GM04504 (cell line): ENCODE data around the gene GALNT12.

Source experiments
- DNase-seq: peaks from one replicate; pipeline ENCODE4 v3.0.0-alpha.2; 2012; ENCODE audit warnings: low read depth

GALNT12 gene, protein sequence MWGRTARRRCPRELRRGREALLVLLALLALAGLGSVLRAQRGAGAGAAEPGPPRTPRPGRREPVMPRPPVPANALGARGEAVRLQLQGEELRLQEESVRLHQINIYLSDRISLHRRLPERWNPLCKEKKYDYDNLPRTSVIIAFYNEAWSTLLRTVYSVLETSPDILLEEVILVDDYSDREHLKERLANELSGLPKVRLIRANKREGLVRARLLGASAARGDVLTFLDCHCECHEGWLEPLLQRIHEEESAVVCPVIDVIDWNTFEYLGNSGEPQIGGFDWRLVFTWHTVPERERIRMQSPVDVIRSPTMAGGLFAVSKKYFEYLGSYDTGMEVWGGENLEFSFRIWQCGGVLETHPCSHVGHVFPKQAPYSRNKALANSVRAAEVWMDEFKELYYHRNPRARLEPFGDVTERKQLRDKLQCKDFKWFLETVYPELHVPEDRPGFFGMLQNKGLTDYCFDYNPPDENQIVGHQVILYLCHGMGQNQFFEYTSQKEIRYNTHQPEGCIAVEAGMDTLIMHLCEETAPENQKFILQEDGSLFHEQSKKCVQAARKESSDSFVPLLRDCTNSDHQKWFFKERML

DNA sequence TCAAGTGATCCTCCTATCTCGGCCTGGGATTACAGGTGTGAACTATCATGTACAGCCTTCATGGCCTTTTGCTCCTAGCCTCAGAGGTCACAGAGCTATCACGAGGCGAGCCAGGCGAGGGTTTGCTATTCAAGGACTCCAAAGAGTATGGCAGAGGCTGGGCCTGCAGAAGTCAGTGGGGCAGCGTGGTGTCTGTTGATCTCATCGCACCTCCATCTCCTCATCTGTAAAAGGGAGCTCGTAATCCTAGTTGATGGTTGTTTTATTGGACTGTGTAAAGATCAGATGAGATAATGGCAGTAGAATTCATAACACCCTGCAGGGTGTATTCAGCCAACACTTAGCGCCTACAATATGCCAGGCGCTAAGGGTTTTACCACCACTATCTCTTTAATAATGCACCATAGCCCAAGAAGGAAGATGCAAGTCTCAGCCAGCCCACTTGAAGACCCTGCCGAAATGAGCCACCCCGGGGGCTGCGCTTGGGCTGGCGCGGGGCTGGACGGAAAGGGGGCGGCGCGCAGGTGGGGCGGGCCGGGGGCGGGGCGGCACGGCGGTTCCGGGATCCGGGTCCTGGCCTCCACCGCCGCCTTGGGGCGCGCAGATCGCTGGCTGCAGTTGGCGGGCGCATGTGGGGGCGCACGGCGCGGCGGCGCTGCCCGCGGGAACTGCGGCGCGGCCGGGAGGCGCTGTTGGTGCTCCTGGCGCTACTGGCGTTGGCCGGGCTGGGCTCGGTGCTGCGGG, at the start of gene GALNT12:
Gene GALNT12, plus strand, starts transcription at position 601 of the 744 bp plus-strand sequence. Its CDS starts 29 bp downstream, at position 630.
- DNase-seq: no peak

DNA sequence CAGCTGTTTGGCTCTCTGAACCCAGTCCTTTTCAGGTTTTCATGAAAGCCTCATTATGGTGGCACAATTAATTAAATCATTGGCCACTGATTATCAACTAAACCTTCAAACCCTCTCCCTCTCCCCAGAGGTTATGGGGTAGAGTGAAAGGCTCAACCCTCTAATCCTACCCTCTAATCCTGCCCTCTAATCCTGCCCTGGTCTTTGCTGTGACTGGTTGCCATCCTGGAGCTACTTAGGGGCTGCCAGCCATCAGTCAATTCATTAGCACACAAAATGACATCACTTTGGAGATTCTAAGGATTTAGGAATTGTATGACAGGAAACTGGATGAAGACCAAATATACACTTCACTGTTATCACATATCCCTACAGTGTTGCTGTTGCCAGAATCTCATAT, 47.2 kb upstream of the GALNT12 start:
- DNase-seq: no peak

DNA sequence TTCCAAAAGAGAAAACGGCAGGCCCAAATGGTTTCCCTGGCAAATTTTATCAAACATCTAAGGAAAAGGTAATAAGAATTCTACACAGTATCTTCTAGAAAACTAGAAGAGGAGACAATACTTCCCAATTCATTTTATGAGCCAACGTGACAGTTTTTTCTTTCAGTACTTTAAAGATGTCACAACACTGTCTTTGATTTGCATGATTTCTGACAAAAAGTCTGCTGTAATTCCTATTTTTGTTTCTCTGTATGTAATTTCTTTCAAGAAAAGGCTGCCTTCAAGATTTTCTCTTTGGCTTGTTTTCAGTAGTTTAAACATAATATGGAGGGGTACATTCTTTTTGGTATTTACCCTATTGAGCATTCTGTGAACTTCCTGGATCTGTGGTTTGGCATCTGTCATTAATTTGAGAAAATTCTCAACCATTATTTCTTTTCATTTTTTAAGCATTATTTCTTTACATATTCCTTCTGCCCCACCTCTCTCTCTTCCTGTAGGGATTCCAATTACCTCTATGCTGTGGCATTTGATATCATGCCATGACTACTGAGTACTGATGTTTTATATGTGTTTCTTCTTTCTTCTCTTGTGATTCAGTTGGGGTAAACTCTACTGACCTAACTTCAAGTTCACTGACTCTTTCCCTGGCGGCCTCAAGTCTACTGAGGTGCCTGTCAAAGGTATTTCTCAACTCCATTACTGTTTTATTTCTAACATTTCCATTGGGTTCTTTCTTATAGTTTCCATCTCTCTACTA, 43.3 kb upstream of the GALNT12 start:
- no peak for DNase-seq

DNA sequence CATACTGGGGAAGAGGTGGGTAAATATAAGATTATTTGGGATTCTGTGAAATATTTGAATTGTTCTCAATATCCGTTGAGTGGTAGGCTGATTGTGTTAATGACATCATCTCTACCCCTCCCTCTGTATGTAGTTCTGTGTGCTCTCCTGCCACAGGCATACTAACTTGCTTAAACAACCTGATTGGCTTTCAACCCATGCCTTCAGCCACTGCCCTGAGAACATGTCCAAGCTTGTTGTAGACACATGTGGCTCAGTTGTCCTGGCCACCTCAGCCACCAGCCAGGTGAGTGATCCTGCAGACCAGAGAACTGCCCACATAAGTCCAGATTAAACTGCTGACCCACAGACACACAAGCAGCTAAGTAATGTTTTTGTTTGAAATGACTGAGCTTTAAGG, 42.2 kb upstream of the GALNT12 start:
- no peak for DNase-seq

DNA sequence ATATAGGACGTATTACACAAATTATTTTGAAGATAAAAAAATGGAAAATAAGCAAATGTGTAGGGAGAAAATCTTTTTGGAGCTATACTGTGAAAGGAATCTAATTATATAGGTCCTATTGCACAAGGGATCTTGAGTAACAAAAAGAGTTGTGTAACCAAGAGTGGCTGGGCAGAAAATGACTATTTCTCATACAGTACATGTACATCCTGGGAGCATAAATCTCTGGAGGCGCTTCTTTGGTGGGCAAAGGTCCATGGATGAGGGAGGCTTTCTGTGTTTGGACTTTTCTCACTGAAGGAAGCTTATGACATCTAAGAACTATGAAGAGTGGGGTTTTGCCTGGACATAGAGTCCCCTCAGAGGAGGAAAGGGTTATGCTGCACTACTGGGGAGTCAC, 40.9 kb upstream of the GALNT12 start:
- DNase-seq: no peak

DNA sequence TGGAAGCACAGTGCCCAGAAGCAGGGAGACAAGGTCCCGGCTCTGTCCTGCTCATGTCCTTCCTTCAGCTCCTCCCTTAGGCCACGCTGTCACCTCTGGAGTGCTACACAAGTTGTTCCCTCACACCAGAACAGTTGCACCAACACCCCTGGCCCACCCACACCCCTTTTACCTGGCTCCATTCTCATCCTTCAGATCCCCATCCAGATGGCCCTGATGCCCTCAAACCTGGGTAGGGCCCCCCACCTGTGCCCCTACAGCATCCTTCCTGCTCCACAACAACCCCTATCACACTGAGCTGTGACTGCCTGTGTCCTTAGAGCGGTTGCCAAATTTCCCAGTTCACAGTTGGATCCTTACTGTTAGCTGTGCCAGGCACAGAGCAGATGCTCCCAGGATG, 40.3 kb upstream of the GALNT12 start:
- DNase-seq: no peak

DNA sequence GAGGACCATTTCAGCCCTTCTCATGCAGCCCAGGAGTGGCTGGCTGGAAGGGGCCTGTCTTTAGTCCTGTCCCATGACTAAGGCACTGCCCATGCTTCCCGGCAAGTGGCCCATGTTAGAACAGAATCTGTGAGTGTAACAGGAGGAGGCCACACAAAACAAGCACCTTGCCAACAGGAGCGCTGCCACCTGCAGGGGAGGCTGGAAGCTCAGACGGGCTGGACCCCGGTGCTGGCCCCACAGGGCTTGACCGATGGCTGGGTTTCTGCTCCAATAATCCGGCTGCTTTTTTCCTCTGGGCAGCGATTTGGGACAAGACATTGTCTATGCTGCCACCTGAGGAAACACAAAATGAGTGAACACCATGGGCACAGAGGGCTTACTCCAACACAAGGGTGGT, 39.6 kb upstream of the GALNT12 start:
- no peak for DNase-seq

DNA sequence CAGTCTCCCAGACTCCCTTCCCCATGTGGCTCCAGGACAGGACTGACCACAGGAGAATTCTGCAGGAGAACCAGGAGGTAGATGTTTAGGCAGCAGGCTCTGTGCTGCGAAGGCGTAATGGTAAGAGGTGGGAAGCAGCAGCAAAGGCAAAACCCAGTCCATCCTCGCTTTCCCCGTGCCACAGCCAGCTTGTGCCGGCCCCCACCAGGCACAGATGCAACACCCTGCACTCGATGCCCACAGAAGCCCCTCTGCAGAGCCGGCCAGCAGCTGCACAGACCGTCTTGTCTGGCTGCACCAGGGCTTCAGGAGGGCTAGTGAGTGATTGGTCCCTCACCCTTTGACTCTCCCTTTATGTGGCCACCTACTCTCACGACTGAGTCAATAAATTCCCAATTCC, 39.1 kb upstream of the GALNT12 start:
- DNase-seq: no peak

DNA sequence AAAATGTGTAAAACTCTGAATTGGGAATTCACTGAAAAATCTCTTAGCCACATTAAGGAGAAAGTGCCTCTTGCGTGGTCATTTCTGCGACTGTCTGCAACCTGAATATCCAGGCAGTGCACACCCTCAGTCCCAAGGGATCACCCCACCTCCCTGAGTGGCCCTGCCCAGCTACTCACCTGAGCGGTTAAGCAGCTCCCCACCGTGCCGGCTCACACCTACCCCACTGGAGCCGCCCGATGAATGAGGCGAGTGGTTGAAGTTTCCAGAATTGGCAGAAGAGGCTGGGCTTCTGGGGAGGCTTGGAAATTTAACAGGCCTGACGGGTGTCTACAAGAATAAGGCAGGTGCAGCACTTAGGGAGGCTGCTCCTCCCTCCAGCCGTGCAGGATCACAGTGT, 36.8 kb upstream of the GALNT12 start:
- DNase-seq: no peak

DNA sequence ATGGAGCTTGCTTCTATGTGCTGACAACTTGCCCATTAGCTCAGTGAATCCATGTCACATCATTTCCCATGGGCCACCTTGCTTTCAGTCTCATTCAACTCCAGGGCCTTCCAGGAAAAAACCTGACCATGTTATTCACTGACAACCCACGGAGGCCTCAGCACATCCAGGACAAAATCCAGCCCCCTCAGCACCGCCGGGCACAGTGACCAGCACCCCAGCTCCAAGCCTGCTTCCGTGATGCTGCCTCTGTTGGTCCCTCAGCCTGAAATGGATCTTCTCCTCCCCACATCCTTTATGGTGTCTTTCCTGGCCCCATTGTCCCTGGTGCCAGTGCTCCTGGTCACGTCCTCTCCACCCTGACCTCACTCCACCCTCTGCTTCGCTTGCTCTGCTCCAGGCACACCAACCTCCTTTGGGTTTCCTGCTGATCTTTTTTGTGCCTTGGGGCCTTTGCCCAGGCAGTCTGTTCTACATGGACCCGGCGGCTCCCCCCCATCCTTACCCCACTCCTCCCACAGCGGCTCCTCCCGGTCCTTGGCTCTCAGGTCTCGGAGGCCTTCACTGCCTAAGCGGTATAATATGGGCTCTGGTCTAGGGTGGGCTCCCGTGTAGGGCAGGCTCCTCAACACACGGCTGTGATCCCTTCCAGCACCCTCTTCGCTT, 36.1 kb upstream of the GALNT12 start:
- no peak for DNase-seq

DNA sequence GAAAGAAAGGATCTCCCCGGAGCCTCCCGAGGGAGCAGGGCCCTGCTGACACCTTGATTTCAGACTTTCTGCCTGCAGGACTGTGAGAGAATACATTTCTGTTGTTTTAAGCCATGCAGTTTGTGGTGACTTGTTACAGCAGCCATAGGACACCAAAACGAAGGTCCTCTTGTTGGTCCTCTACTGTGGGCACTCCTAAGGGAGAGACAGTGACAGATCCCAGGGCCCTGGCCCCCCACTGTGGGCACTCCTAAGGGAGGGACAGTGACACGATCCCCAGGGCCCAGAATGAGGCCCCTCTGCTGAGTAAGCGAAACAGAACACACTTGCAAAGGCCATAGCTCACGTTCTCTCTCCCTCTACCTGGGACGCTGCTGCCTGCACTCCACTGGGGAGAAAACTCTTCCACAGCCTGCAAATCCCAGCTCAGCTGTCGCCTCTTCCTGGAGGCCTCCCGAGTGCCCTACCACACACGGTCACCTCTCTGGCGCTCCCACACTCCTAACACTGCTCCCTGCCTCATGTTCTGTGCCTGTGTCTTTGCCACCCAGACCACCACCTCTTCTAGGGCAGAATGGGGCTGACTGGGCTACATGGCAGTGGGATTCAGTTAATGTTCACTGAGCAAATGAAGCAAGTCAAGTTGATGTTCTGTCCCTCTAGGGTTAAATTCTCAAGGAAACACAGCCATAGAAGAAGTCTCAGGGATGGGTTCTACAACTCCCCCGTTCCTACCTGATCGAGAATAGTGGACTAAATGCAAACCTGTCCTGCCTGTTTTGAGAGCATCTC, 34.9 kb upstream of the GALNT12 start:
- DNase-seq: no peak

DNA sequence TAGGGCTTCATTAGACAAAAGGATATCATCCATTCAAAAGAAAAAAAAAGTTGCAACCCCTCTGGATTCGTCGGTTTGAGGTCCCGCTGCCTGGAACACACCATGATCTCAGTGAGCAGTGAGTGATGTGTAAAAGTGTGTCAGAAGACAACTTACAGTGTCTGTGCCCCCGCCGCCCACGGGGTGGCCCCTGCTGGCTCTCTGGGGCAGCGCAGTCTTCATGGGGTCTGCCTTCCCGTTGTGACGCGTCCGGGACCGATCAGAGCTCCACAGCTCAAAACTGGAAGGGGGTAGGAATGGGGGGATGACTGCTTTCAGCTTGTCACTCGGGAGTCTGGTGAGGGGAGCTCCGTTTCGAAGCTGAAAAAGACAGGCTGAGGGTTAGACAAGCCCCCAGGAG, 33.7 kb upstream of the GALNT12 start:
- DNase-seq: no peak

DNA sequence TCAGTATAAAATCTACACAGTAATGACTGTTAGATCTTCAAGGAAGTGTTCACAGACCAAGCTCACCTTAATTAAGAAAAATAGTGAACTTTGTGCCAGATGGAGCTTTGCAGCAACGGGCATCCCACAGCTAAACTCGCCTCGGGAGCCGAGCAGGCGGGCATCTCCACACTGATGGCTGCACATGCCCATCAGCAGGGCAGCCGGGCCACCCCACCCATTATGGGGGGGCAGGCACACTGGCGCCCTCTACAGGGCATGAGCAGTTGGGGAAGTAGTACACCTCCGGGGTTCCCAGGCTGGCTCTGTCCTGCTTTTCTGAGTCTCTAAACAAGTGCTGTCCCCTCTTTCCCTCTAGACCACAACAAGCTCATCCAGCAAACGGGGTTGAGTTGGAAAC, 32.7 kb upstream of the GALNT12 start:
- DNase-seq: no peak

DNA sequence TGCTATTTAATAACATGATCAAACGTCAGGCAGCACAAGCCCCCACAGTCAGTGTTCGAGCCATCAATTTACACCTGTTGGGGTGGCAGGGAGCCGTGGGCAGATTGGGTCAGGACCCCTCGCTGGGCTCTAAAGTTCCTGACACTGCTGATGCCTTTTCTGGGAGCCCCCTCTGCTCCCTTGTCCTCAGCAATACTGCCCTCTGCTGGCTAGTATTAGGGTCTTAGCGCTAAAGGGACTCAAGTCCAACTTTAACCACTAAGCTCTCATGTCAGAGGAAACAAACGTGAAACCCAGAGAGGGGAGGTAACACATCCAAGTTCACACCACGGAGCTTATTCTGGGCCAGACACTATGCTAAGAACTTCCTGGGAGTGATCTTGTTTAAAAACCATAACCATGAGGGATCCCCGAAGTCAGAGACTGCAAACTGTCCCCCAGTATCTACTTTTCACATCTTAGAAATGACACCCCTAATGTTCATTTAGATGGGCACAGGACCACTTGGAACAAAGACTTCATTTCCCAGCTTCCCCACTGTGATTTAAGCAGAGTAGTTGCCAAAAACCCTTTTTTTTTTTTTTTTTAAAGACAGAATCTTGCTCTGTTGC, 31.5 kb upstream of the GALNT12 start:
- DNase-seq: no peak

DNA sequence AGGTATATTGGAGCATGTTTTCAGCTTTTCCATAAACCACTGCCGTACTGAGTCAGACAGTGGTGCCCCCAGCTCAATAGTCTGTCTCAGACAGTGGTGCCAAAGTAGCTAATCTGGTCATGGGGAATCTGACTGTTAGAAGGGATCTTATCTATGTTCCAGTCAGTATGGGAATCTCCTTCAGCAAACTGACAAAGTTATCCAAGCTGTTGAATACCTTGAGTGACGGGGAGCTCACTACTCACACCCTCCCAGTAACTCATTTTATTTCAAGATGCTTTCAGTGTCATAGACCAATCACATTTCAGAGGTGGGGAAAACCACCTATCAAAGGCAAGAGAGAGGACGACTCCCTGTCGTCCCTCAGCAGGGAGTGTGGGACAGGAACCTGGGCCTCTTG, 29.9 kb upstream of the GALNT12 start:
- no peak for DNase-seq

DNA sequence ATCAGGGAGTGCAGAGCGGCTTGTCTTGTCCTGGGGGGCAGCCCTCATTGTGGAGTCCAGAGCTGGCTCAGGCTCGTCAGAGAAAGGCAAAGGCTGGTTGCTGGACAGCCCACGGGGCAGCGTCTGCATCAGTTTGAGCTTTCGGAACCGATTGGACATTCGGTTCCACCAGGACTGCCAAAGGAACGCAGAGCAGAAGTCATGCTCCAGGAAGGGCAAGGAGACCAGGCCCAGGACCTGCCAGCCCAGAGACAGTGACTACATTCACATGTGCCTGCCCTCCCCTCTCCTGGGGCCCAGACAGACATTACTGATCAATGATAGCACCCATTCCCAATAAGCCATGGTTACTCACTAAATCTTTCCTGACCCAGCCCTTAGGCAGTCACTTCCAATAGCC, 29.2 kb upstream of the GALNT12 start:
- DNase-seq: no peak

DNA sequence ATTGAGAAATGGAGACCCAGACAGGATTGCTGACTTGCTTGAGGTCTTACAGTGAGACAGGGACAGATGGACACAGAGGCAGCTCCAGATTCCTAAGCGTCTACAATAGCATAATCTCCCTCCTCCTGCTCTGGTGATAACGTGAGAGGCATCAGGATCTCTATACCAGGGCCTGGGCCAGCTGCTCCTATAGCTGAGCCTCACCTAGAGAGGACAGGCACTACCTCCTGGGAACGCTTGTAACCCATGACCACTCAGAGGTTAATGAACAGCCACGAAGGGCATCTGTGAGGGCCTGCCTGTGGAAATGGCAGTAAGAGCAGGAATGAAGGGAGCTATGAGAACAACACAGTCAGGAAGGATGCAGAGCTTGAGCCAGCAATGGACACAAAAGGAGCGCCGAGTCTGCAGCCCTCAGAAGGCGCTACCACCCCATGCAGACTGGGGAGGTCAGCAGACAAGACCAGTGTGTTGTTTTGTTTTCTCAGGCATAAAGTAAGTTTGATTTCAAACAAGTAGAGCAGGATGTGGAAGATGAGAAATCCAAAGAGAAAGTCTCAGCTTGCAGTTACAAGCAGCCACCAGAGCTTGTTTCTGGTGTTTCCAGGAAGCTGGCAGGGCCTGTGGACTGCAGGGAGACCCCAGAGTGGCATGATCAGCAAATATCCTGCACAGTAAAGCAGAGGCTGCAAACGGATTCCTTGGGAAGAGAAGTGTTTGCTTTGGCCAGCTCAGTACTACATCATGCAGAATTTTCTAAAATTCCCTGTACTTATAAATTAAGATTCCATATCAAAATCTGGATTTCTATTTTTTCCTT, 28.5 kb upstream of the GALNT12 start:
- no peak for DNase-seq

DNA sequence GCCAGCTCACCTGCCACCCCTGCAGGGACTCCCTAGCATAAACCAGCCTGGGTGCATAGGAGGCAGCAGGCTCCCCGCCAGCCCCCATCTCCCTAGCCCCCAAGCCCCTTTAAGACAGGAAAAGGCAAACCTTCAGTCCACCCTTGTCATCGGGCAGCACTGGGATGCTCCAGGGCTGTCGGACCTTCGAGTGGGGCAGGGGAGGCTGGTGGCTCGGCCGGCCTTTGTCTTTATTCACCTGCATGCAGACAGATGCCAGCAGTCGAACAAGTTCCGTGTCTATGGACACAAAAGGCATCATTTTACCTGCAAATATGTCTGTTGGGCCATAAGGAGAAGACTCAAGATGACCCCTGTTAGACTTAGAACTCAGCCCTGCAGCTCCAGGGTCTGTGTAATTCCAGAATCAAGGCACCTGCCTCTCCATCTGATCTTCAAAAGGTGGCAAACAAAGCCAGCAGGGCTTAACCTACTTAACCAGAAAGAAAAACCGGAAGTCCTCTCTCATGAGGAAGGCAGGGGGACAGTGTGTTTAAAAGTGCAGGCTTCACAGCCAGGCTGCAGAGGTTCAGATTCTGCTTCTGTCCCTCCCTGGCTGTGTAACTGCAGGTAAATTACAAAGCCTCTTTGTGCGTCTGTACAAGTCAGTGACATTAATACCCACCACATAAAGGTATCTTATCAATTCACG, 27.3 kb upstream of the GALNT12 start:
- DNase-seq: no peak
